Spleen (tissue), 7 donors: ENCODE data around the gene ST7.

Experiments used
- CTCF ChIP-seq, 11 experiments: fragments of 200-600 bp in 7 of 11; fragments of 450-650 bp in 4 of 11; sonication (generic) in 4 of 11; IDR thresholded peaks in 8 of 11; conservative IDR thresholded peaks in 3 of 11; 1 replicate in 7 of 11; 2 replicates in 4 of 11; pipeline versions ENCODE4 v1.4.0 to v1.8.0; 2016 to 2021; ENCODE audit warnings: antibody characterized with exemption in 11 of 11, inconsistent platforms in 4 of 11, mild to moderate bottlenecking in 1 of 11
- POLR2A ChIP-seq, 3 donors: fragments of 450-650 bp; IDR thresholded peaks; one replicate each; pipeline ENCODE4 v1.5.1; 2017; ENCODE audit warnings: antibody characterized with exemption in 3 of 3, mild to moderate bottlenecking in 1 of 3
- donor health status: DM: no; HTN: no; CAD: no; lungs with moderate emphysema.
- donor health status: DM: no; HTN: no; CAD: no.
- donor health status: DM: no; HTN: no; CAD: no.

- no peak for TF ChIP-seq CTCF (IDR thresholded peaks at IDR 0.05 in 8 of 11, conservative IDR thresholded peaks at IDR 0.05 in 3 of 11)
- no peak for TF ChIP-seq POLR2A (IDR thresholded peaks at IDR 0.05)
These were observed 316.1 kb downstream of the ST7 start for GRCh38 chr7:117269417-117269816.
